Sciatic nerve (tissue), 2 donors: ENCODE results near the gene CDKAL1. TPM values are rescaled to one million over a fixed set of nuclear protein-coding genes. Genes with fewer than 3 reads are reported as not detected.

Experiments
- ATAC-seq: fragments of 200-7000 bp; cut with Tn5 transposase; one replicate; pipeline ENCODE4 v1.9.1; 2020; ENCODE audit warnings: mild to moderate bottlenecking, moderate library complexity
- DNase-seq: peaks from one replicate; pipeline ENCODE4 v3.0.0-alpha.2; 2020; ENCODE audit warnings: low spot score
- intact Hi-C: fragments of 100-400 bp; cut with DNase I; formaldehyde crosslinking; loops from one replicate; pipeline ENCODE4 v1.14.2; 2022
- total RNA-seq: library from RNA; stranded (reverse); fragmentation: NEBNext Ultra II Directional; extraction: Animal tissue kit (Norgen Biotek cat#: 25700); gene quantifications from one replicate; pipeline ENCODE4 v1.2.1, GENCODE V29; 2021
- donor health status: DM: no; HTN: no; CAD: no.
- donor health status: DM: no; HTN: no; CAD: no.

CDKAL1 gene
- total RNA-seq, 1 donor from 2014 or later = 20.5 TPM

DNA sequence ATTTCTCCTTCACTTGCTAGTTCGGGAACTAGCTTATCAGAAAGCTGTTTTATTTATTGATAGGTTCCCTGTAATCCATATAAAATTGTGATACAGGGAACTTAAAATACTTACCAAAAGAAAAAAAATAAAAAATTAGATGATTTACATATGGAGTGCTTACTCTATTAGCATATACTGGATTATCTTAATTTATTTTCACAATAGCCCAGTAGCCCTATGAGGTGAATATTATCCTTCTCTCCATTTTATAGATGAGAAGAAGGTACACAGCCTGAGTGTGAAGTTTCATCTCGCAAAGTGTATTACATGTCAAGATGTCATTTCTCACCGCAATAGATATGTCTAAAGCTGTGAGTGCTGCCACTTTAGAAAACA, 463.5 kb downstream of the CDKAL1 start:
- intact Hi-C loops = no loop called here
- no peak for DNase-seq
- no peak for ATAC-seq

DNA sequence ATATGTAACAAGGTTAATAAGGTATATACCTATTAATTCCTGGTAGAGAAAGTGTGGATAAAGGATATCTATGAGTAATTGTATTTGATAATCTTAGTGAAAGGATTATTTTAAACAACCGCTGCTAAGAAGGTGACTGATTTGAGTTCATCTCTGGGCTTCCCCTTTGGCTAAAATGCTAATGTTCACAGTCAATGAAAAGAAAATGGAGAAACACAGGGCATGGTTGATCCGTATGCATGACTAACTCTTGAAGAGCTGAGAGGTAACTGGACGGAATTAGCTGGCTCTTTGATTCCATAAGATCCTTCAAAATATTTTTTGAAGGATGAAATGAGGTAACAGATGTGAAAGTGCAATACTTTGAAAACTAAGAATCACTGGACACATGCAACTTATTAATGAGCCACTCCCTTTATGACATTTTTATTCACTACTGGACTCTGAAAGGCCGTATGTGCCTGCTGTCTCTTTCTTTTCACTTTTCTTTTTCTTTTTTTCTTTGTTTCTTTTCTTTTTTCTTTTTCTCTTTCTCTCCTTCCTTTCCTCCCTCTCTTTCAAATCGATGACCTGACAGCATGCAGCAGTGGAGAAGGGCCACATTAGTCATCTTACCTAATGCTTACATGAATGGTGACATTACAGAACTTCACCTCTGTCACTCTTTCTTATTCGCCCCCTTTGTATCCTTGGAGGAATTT, 464.6 kb downstream of the CDKAL1 start:
- no peak for DNase-seq
- intact Hi-C loops = no loop called here
- ATAC-seq = no peak

DNA sequence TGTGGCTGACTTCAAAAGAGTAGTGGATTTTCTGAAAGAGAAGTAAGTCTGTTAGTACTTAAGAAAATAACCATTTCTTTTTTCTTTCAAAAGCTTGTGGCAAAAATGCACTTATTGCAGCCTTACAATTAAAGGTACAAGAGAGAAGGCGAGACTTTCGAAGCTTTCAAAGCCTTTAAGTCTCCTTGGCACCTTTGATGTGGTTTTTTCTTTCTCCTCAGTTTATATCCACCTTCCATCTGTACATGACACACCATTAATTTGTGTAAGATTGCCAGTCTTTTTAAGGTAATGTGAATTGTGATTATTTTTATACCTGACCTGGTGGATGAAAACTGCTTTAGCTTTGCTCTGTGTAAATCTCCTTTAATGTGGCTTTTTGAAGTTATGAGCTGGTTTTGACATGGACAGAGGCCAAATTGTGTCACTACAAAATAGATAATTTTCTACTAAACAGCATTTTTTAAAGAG, 466.1 kb downstream of the CDKAL1 start:
- no peak for ATAC-seq
- no peak for DNase-seq
- intact Hi-C loops = no loop called here

DNA sequence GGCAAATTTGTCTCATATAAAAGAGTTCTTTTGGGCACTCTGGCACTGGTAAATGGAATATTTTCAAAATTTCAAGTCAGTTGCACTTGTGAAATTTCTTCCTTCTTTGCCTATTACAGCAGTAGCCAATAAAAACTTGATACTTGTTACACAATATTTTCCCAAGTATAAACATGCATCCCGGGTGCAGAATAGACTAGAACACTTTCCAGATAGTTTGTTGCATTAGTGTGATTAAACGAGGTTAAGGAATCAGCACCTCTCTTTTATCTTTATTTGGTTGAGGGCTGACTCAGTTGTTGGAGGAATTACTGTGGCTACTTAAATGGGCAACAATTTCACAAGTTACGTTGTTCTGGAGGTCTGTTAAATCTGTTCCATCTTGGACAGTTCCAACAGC, 467.5 kb downstream of the CDKAL1 start:
- no peak for DNase-seq
- intact Hi-C loops = no loop called here
- ATAC-seq = peak; percentile 91

DNA sequence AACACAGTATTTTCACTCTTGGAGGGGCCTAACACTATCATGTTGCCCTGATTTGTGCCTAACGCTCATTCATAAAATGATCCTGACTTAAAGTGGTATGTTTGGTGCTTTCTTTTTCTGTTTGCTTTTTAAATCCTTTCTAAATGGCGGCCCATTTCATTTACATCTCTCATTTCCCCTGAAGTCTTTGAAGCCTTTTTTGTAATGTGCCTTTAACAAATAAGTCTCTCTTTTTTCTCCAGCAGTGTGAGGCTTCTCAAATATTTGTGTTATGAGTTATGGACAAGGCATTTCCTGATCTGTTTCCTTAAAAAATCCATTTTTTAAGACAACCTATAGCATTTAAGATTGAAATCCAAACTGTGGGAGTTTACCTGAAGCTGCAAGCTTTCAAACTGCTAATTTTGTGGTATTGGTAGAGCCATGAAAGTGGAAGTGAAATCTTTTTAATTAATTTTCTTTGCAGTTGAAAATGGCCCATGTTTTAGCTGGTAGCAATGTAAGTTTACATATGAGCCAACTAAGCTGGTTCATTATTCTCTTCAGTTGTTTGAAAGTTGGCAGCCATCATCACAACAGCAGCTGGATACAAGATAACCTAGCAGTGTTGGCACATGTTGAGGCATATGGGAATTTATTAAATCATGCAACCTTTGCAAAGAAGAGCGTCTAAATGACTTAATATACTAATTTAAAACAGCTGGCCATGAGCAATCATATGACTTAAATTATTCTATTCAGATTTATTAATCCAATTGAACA, 469.7 kb downstream of the CDKAL1 start:
- ATAC-seq = no peak

DNA sequence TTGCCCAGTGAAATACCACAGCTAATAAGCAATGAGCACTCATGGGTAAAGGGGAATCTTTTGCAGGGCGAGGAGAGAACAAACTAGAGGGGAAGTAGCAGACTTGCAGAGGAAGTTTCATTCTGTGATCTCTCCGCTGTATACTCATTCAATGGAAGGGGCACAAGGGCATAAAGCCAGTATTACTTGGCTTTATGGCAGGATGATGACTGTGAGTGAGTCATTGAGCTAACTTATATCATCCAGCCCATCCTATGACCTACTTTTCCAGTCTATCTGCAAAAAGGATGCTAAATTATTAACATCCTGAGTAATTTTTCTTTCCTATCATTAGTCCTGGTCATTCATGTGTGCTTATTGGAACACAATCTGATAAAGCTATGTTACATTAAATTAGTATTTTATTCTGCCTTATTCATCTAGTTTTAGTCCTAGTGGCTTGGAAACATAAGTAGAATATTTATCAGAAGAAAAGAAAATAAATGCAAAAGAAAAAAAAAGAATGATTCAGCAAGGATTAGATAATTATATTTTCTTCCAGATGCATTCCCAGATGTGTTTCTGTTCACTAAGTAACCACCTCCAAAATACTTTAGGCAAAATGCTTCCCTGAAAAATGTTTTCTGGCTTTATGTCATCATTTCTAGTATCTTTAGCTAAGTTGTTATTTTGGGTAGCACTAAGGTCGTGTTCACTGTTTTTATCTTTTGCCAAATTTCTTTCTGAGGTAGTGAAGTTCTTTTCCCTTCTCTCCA, 471.7 kb downstream of the CDKAL1 start:
- no peak for DNase-seq
- no peak for ATAC-seq
- intact Hi-C loops = no loop called here

More for the DNA sequence above, 469.7 kb downstream of the CDKAL1 start:
- intact Hi-C loops = no loop called here
- no peak for DNase-seq

DNA sequence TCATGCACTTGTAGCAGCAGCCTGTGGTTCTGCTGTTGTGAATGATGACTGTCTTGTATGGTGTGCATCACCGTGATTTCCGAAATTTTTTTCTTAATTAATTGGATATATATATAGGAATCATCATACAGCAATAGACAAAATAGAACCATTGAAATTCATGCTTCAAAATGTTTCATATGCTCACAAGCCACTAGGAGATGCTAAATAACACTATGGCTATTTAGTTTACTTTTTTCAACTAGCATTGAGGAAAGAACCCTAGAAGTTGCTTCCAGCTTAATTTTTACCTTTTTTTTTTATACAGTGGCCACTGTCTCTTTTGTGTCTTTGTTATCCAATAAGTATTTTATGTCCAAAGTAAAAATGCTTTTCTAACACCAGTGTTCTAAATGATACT, 485.4 kb downstream of the CDKAL1 start:
- DNase-seq = no peak
- intact Hi-C loops = no loop called here

DNA sequence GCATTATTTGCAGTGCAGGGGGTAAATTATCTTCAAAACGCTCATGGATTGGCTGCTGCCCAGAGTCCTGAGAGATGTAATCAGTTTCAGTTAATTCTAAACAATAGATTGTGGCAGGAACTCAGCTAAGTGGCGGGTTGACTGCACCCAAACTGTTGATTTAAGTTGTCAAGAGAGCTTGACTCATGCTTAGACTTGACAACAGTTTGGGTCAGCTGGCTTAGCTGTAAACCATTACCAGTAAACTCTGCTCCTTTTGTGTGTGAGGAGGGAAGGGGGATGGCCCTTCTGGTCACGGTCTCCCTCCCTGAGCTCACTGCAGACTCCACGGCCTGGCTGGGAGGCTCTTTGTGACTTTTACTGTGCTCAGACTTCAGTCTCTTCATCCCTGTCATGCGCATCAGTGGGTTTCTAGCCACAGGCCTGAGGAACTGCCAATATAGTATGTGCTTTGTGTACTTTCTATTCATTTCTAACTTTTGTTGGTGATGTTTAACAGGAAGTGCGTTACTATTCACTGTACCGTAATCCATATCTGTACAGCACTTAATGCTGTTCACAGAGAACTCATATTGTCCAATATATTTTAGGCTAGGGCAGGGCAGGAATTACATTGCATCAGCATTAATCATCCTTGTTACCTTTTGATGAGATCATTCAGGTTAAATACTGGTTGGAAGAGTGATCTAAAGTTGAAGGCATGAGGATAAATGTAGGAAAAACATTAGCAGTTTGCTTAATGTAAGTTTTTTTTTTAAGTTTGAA, 488.3 kb downstream of the CDKAL1 start:
- intact Hi-C loops = no loop called here
- no peak for ATAC-seq
- DNase-seq = no peak

More for the DNA sequence above, 485.4 kb downstream of the CDKAL1 start:
- no peak for ATAC-seq

DNA sequence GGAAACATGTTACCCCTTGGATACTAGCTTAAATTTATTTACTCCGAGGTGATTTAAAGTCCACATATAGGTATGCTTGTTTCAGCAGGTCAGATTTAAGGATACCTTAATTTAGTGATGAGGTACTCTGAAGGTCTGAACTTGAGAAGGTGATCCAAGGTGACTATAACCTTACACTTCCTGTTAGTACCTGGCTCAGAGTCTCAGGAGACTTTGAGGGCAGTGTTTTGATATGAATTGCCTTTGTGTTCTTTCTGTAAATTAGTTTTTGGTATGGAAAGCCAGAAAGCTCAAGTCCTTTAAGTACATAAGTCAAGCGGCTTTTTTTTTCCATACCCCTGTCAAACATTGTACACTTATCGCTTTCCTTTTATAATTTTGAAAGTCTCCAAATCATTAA, 489.0 kb downstream of the CDKAL1 start:
- no peak for DNase-seq
- intact Hi-C loops = no loop called here
- ATAC-seq = no peak

DNA sequence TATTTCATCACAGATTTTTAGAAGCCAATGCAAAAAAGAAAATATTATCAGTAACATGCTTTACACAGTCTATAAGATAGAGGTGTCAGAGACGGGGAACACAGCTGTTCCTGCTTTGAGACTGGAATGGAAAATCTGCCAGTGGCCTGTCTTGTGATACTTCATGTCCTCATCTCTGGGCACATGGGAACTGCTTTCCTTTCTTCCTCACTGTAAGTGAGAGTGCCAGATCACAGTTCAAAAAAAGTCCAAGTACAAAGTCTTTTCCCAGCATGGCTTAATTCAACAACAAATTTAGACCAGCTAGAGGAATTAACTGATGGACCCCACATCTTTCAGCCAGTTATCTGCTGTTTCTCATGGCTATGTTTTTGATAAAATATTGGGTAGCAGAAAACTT, 490.4 kb downstream of the CDKAL1 start:
- ATAC-seq = peak; percentile 62
- intact Hi-C loops = no loop called here
- DNase-seq = no peak

DNA sequence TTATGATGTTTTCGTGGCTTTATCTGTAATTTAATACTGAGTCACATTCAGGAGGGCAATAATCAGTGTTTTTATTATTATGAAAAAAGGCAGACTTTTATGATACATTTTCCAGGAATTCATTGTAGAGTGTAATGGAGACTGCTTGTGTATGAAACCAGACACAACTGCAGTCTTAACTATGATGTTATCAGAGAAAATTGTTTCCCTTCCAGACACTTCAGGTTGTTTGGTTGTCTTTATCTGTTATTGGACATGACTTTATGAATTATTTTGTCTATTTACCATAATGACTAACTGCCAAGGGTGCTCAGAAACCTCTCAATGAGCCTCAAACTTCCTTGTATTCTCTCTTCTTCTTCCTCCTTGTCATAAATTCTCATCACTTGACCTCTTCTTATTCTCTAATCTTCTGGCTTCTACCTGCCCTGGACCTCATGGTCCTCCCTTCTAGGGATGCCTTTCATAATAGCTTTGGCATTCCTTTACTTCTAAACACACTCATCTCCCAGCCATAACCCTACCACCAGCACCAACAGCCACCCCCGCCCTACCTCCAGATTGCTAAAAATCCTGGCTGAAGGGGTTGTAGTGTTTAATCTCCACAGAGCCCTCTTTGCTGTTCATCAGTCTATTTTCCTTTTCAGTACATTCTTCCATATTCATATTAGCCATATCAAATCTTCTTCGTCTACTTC, 492.5 kb downstream of the CDKAL1 start:
- intact Hi-C loops = no loop called here
- no peak for ATAC-seq
- no peak for DNase-seq

DNA sequence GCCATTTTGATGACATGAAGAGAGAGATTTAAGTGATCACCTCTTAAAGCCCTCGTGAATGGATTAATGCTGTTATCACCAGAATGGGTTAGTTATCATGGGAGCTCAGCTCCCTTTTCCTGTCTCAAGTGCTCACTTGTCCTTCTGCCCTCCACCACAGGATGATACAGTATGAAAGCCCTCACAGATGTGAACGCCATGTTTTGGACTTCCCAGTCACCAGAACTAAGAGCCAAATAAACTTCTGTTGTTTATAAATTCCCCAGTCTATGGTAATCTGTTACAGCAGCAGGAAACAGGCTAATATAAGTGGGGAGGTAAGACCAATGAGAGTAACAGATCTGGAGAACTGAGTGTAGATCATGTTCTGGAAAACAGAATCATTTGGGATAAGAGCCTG, 493.2 kb downstream of the CDKAL1 start:
- intact Hi-C loops = no loop called here
- DNase-seq = no peak
- ATAC-seq = no peak

DNA sequence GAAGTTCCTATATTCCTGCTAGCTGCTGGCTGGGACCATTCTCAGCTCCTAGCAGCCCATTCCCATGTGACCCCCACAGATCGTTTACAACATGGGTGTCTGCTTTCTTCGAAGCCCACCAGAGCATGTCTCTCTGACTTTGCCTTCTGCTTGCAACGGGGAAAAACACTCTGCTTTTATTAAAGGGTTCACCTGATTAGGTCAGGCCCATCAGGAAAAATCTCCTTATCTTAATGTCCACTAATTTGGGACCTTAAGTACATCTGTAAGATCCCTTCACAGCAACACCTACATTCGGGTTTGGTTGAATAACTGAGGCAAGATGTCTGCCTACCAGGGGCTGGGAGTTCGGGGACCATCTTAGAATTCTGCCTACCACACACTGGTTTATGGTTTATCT, 496.9 kb downstream of the CDKAL1 start:
- DNase-seq = no peak
- intact Hi-C loops = no loop called here

DNA sequence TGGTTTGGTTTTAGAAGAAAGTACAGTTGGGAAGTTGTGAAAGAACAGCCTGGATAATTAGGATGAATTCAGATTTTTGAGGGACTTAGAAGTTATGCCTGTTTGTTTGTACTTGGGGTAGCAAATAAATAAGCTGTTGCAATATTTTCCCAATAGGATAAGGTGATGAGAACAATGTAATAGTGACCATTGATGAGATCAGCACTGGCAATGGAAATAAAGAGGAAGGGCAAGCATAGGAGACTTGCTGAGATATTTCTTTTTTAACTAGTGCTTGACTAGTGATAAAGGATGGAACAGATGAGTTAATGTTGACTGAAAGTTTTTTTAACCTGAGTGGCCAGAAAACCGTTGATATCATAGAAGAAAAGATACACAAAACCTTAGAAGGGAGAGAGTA, 498.8 kb downstream of the CDKAL1 start:
- DNase-seq (no peak), ATAC-seq (peak; percentile 25)
- intact Hi-C loops = no loop called here

More for the DNA sequence above, 496.9 kb downstream of the CDKAL1 start:
- no peak for ATAC-seq

DNA sequence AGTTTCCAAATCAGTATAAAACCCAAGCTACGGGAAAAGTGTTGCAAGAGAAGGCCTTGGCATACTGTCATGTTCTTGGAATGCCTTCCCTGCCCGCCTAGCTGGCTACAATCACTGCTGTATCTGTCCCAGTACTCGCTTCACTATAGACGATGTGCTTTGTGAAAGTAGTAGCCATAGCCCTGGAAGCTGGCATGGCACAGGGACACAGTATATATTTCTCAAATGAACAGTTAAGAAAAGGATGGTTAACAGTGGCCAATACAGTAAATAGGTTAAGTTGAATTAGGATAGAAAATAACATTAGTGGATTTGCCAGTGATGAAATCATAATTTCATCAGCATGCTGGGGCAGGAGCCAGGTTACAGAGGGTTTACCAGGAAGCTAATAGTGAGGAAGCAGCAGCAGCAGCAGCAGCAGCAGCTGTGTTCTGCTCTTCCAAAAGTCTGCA, 499.3 kb downstream of the CDKAL1 start:
- DNase-seq = peak; percentile 64
- ATAC-seq = peak; percentile 96
- intact Hi-C loops = no loop called here

DNA sequence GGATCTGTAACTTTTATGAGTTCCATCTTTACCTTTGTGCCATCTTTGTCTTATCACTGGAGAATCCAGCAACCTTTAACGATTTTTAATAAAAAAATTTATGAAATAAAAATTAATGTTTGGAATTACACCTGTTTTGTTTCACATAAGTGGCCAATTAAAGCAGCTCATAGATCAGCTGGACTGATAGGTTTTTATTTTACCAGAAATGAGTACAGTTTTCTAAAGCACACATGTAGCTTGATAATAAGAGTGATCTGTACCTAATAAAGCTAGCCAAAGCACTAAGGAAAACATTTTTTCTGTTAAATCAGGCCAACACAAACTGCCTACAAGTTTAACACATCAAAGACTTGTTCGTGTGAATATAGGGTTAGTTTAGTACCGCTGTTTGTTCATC, 500.1 kb downstream of the CDKAL1 start:
- intact Hi-C loops = no loop called here
- ATAC-seq (no peak), DNase-seq (no peak)

DNA sequence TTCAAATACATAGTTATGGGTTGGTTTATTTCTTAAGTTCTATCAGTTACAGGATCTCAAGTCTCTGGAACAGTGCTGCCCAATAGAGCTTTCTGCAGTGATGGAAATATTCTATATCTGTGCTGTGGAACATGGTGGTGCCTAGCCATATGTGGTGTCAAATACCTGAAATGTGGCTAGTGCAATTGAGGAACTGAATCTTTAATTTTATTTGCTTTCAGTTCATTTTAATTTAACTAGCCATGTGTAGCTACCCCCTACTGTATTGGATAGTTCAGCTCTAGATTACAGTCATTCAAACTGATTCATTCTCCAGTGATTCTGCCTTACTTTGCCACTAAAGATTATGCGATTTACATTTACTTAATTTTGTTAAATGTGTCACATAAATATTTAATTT, 503.2 kb downstream of the CDKAL1 start:
- DNase-seq (no peak), ATAC-seq (no peak)
- intact Hi-C loops = no loop called here

DNA sequence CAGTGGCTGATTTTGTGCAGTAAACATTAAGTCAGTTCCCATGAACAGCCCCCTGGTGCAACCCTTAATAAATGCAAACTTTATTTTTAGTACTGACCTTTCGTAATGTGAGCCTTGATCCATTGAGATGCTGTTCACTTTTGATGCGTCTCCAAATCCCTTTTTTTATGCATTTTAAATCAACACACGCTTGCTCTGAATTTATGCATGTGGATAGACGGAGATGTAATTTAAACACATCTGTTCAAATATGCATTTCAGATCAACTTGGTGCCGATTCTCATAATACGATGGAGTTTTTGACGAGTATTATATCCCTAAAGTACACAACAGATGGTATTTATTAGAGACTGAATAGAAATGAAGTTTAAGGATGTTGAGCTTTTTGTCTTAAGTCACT, 505.7 kb downstream of the CDKAL1 start:
- DNase-seq (no peak), ATAC-seq (no peak)
- intact Hi-C loops = no loop called here
